ENCODE data around the gene DLK2. TPM values are rescaled to one million over a fixed set of nuclear protein-coding genes. Genes with fewer than 3 reads are reported as not detected.

DLK2 gene
- total and polyA plus RNA-seq, 2 experiments from 2014 or later, result 0.76 to 1.4 TPM

DNA sequence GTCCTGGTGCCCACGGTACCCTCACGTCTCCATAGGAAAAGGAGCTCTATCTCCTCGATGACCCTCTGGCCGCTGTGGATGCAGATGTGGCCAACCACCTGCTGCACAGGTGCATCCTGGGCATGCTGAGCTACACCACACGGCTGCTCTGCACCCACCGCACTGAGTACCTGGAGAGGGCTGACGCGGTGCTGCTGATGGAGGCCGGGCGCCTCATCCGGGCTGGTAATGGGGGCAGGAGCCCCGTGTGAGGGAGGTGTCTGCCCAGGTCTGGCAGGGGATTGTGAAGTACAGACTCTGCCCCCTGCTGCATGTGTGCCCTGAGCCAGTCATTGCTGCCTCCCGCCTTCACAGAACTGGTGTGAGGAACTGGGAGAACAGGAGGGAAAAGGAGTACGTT, 12.4 kb downstream of the DLK2 start:
- H3K9ac ChIP-seq, result no peak overlapping the region
- no peaks in the 10 kb centered on the region; the same call in 1 of the 2 replicates for H3K36me3 ChIP-seq (ENCODE audit: low read depth)
- H3K9me2 ChIP-seq (ENCODE audit: insufficient read depth), result no peaks in the 10 kb centered on the region
- no peaks in the 10 kb centered on the region for H3K9me3 ChIP-seq (ENCODE audit: low read depth)
- TF ChIP-seq EZH2 (IDR thresholded peaks at IDR 0.05; ENCODE audit: insufficient read depth, poor library complexity, severe bottlenecking), result no peak
- TF ChIP-seq EZH2phosphoT487 (IDR thresholded peaks at IDR 0.05; ENCODE audit: insufficient read depth, low read depth), result no peak
- H3K4me3 ChIP-seq, result no peak overlapping the region
- no peaks in the 10 kb centered on the region for H3K4me1 ChIP-seq (ENCODE audit: insufficient read depth)
- H3K4me2 ChIP-seq (ENCODE audit: unreplicated experiment), result no peak overlapping the region
- H3K27me3 ChIP-seq (replicated peaks; ENCODE audit: insufficient read depth), result no peaks in the 10 kb centered on the region
- no peak overlapping the region for H2AFZ ChIP-seq
- DNase-seq, result no peak
- 90 to 91% methylated on average over 14 of the region's 14 CpGs for WGBS, 2 experiments (ENCODE audit: low coverage in 1 of 2, low lambda C conversion rate in 2 of 2, missing lambda C conversion rate in 2 of 2)
- H3F3A ChIP-seq (ENCODE audit: insufficient read depth), result no peaks in the 10 kb centered on the region
- in situ Hi-C loops (cut with MboI), result no loop called here
- H3K79me2 ChIP-seq (ENCODE audit: insufficient read depth), result no peaks in the 10 kb centered on the region
- H4K20me1 ChIP-seq (ENCODE audit: insufficient read depth), result no peaks in the 10 kb centered on the region
- no peak overlapping the region for H3K27ac ChIP-seq

DNA sequence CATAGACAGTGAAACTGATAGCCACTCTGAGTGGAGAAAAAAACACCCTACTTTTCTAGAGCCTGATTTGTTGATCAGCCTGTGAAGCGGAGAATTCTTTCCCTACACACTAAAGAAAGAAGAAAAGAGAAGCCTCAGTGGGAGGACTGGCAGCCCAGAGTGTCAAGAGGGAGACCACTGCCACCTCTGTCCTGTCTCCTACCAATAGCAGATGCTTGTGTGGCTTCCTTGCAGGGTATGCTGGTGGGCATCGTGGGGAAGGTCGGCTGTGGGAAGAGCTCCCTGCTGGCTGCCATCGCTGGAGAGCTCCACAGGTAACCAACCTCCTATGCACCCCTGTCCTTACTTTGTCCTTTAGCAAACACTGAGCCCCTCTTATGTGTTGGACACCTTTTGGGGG, 17.6 kb downstream of the DLK2 start:
- Histone ChIP-seq H3K9me2 (ENCODE audit: insufficient read depth) (no peaks in the 10 kb centered on the region), H3K4me3 (no peak overlapping the region), H3K27me3 (replicated peaks; ENCODE audit: insufficient read depth) (no peaks in the 10 kb centered on the region), H4K20me1 (ENCODE audit: insufficient read depth) (no peaks in the 10 kb centered on the region), H3F3A (ENCODE audit: insufficient read depth) (peaks cover 16% of the 10 kb centered on the region; the same call in 1 of the 2 replicates), H3K9me3 (ENCODE audit: low read depth) (no peaks in the 10 kb centered on the region), H3K9ac (no peak overlapping the region), H2AFZ (no peak overlapping the region), H3K4me2 (ENCODE audit: unreplicated experiment) (no peak overlapping the region), H3K79me2 (ENCODE audit: insufficient read depth) (0 out of 2 replicates have a peak, but pooled peaks cover 2% of the 10 kb centered on the region), H3K27ac (no peak overlapping the region), H3K4me1 (ENCODE audit: insufficient read depth) (peaks cover 13% of the 10 kb centered on the region), H3K36me3 (ENCODE audit: low read depth) (no peaks in the 10 kb centered on the region; the same call in 1 of the 2 replicates)
- WGBS, 2 experiments (ENCODE audit: low coverage in 1 of 2, low lambda C conversion rate in 2 of 2, missing lambda C conversion rate in 2 of 2), result 73% methylated on average over 4 of the region's 4 CpGs
- no peak for TF ChIP-seq EZH2phosphoT487 (IDR thresholded peaks at IDR 0.05; ENCODE audit: insufficient read depth, low read depth)
- TF ChIP-seq EZH2 (IDR thresholded peaks at IDR 0.05; ENCODE audit: insufficient read depth, poor library complexity, severe bottlenecking), result no peak
- no peak for DNase-seq
- in situ Hi-C loops (cut with MboI), result no loop called here

DNA sequence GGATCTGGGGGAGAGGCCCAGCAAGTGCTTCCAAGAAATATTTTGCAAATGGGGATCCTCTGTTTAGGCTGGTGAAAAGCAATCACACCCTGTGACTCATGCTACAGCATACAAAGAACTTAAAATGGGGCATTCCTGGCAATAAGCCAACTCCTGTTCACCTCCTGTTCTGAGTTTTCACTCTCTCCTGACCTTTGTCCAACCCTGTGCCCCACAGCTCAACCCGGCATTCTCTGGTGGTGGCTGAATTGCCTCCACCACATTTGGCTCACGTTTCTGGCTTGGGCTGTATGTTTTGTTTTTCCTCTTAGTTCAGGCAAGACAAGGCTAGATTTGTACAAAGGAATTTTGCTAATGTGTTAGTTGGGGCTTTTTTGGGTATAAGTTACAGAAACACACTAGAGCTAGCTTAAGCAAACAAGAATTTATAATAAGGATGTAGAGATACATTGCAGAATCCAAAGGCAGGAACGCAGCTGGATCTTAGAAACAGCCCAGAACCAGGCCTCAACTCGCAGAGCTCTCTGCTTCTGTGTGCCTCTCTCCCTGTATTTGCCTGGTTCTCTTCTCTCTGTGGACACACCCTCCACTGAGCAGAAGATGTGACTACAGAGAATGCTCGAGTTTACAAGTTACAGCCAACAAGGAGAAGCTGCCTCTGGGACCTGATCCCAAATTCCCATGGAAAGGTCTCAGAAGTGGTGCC, 18.6 kb downstream of the DLK2 start:
- peaks cover 13% of the 10 kb centered on the region for H3K4me1 ChIP-seq (ENCODE audit: insufficient read depth)
- in situ Hi-C loops (cut with MboI), result no loop called here
- peak overlapping the region; percentile 51 for H3K27ac ChIP-seq
- no peaks in the 10 kb centered on the region for H3K27me3 ChIP-seq (replicated peaks; ENCODE audit: insufficient read depth)
- H3K36me3 ChIP-seq (ENCODE audit: low read depth), result no peaks in the 10 kb centered on the region; the same call in 1 of the 2 replicates
- H2AFZ ChIP-seq, result peak overlapping the region; percentile 23
- peaks cover 16% of the 10 kb centered on the region; the same call in 1 of the 2 replicates for H3F3A ChIP-seq (ENCODE audit: insufficient read depth)
- peak overlapping the region; percentile 41 for H3K9ac ChIP-seq
- H3K9me3 ChIP-seq (ENCODE audit: low read depth), result no peaks in the 10 kb centered on the region
- no peaks in the 10 kb centered on the region for H4K20me1 ChIP-seq (ENCODE audit: insufficient read depth)
- H3K4me2 ChIP-seq (ENCODE audit: unreplicated experiment), result peak overlapping the region; percentile 29
- H3K4me3 ChIP-seq, result no peak overlapping the region
- peaks cover 6% of the 10 kb centered on the region for H3K79me2 ChIP-seq (ENCODE audit: insufficient read depth)
- no peaks in the 10 kb centered on the region for H3K9me2 ChIP-seq (ENCODE audit: insufficient read depth)
- peak; percentile 83 for DNase-seq
- TF ChIP-seq EZH2 (IDR thresholded peaks at IDR 0.05; ENCODE audit: insufficient read depth, poor library complexity, severe bottlenecking) (no peak), EZH2phosphoT487 (IDR thresholded peaks at IDR 0.05; ENCODE audit: insufficient read depth, low read depth) (no peak)
- WGBS, 2 experiments (ENCODE audit: low coverage in 1 of 2, low lambda C conversion rate in 2 of 2, missing lambda C conversion rate in 2 of 2), result 11% methylated on average over 5 of the region's 5 CpGs

DNA sequence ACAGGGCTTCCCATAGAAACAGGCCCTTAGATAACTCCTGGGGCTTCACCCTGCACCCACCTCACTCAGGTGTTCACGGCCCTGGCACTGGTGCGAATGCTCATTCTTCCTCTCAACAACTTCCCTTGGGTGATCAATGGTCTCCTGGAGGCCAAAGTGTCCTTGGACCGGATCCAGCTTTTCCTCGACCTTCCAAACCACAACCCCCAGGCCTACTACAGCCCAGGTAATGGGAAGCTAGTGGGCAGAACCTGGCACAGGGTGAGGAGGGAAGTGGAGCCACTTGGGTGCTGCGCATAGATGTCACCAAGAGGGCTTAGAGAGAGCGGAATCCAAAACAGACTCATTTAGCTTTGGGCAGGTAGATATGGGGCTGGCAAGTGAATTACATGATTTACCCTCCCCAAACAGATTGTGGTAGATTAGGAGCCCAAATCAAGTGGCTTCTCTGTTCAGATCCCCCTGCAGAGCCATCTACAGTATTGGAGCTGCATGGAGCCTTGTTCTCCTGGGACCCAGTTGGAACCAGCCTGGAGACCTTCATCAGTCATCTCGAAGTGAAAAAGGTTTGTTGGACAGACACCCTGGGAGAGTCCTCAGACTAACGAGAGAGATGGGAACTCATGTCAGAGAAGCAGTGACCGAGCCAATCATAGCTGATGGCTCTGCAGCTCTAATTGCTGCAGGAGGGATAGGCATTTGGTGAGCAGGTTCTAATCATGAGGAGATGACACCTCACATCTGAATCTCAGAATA, 19.5 kb downstream of the DLK2 start:
- no peaks in the 10 kb centered on the region for H3K9me2 ChIP-seq (ENCODE audit: insufficient read depth)
- peak overlapping the region; percentile 29 for H3K4me2 ChIP-seq (ENCODE audit: unreplicated experiment)
- peaks cover 13% of the 10 kb centered on the region for H3K4me1 ChIP-seq (ENCODE audit: insufficient read depth)
- in situ Hi-C loops (cut with MboI), result no loop called here
- no peak for DNase-seq
- peak overlapping the region; percentile 51 for H3K27ac ChIP-seq
- H3K9ac ChIP-seq, result no peak overlapping the region; the same call in 1 of the 2 replicates
- no peaks in the 10 kb centered on the region for H4K20me1 ChIP-seq (ENCODE audit: insufficient read depth)
- no peak overlapping the region for H3K4me3 ChIP-seq
- TF ChIP-seq EZH2 (IDR thresholded peaks at IDR 0.05; ENCODE audit: insufficient read depth, poor library complexity, severe bottlenecking) (no peak), EZH2phosphoT487 (IDR thresholded peaks at IDR 0.05; ENCODE audit: insufficient read depth, low read depth) (no peak)
- H3K36me3 ChIP-seq (ENCODE audit: low read depth), result no peaks in the 10 kb centered on the region; the same call in 1 of the 2 replicates
- H3K27me3 ChIP-seq (replicated peaks; ENCODE audit: insufficient read depth), result no peaks in the 10 kb centered on the region
- H3K9me3 ChIP-seq (ENCODE audit: low read depth), result no peaks in the 10 kb centered on the region
- H3F3A ChIP-seq (ENCODE audit: insufficient read depth), result peaks cover 16% of the 10 kb centered on the region; the same call in 1 of the 2 replicates
- peaks cover 15% of the 10 kb centered on the region for H3K79me2 ChIP-seq (ENCODE audit: insufficient read depth)
- H2AFZ ChIP-seq, result no peak overlapping the region
- WGBS, 2 experiments (ENCODE audit: low coverage in 1 of 2, low lambda C conversion rate in 2 of 2, missing lambda C conversion rate in 2 of 2), result 86% methylated on average over 9 of the region's 9 CpGs
